OCI-LY1 (cell line): ENCODE results near the gene EPB41L4A.

Source experiments
- H2AFZ ChIP-seq: fragments of 200-600 bp; sonication (generic), shearing (Covaris generic); 2 replicates; pipeline ENCODE4 v1.6.0; 2014; ENCODE audit warnings: antibody characterized with exemption, mild to moderate bottlenecking, low read length
- H3F3A ChIP-seq: fragments of 200-600 bp; sonication (generic), shearing (Covaris generic); 2 replicates; pipeline ENCODE4 v1.6.0; 2014; ENCODE audit warnings: mild to moderate bottlenecking, antibody characterized with exemption, low read length, moderate library complexity; ENCODE audit not compliant: insufficient read depth
- H3K27ac ChIP-seq: fragments of 200-600 bp; sonication (generic); 2 replicates; pipeline ENCODE4 v1.5.1; 2014; ENCODE audit warnings: low read length, mixed run types, mild to moderate bottlenecking, low read depth; ENCODE audit not compliant: poor library complexity, severe bottlenecking
- H3K27me3 ChIP-seq: fragments of 200-600 bp; sonication (generic); 2 replicates; pipeline ENCODE4 v1.6.0; 2014; ENCODE audit warnings: antibody characterized with exemption, mild to moderate bottlenecking, low read length, moderate library complexity; ENCODE audit not compliant: insufficient read depth
- H3K36me3 ChIP-seq: fragments of 200-600 bp; sonication (generic); 2 replicates; pipeline ENCODE4 v1.6.1; 2014; ENCODE audit warnings: mild to moderate bottlenecking, antibody characterized with exemption, low read length, moderate library complexity, mixed read lengths; ENCODE audit not compliant: insufficient read depth
- H3K4me1 ChIP-seq: fragments of 200-600 bp; sonication (generic); 2 replicates; pipeline ENCODE4 v1.5.1; 2014; ENCODE audit warnings: mild to moderate bottlenecking, low read length, moderate library complexity; ENCODE audit not compliant: insufficient read depth, severe bottlenecking
- H3K4me2 ChIP-seq: fragments of 200-600 bp; sonication (generic), shearing (Covaris generic); 2 replicates; pipeline ENCODE4 v1.6.1; 2014; ENCODE audit warnings: low read length
- H3K4me3 ChIP-seq: fragments of 200-600 bp; sonication (generic); 2 replicates; pipeline ENCODE4 v1.5.1; 2014; ENCODE audit warnings: low read length, low read depth, mild to moderate bottlenecking, mixed read lengths; ENCODE audit not compliant: poor library complexity, severe bottlenecking
- H3K79me2 ChIP-seq: fragments of 200-600 bp; shearing (Covaris generic); 2 replicates; pipeline ENCODE4 v1.6.1; 2016; ENCODE audit warnings: mixed run types, low read length, mixed read lengths; ENCODE audit not compliant: insufficient read depth
- H3K9ac ChIP-seq: fragments of 200-600 bp; sonication (generic), shearing (Covaris generic); 2 replicates; pipeline ENCODE4 v1.6.1; 2014; ENCODE audit warnings: mild to moderate bottlenecking, low read length, mixed read lengths
- H3K9me2 ChIP-seq: fragments of 200-600 bp; sonication (generic), shearing (Covaris generic); 2 replicates; pipeline ENCODE4 v1.6.1; 2014; ENCODE audit warnings: low read depth, mild to moderate bottlenecking, low read length, mixed read lengths
- H3K9me3 ChIP-seq: fragments of 200-600 bp; shearing (Covaris generic); 2 replicates; pipeline ENCODE4 v1.6.1; 2014; ENCODE audit warnings: low read length, mixed read lengths
- H4K20me1 ChIP-seq: fragments of 200-600 bp; sonication (generic), shearing (Covaris generic); 2 replicates; pipeline ENCODE4 v1.6.0; 2016; ENCODE audit warnings: mild to moderate bottlenecking, low read length; ENCODE audit not compliant: insufficient read depth
- EZH2 ChIP-seq: fragments of 200-600 bp; sonication (generic), shearing (Covaris generic); IDR thresholded peaks from 2 replicates; pipeline ENCODE4 v1.8.0; 2017; ENCODE audit warnings: borderline replicate concordance, mixed run types, mild to moderate bottlenecking, antibody characterized with exemption, low read length, moderate library complexity, mixed read lengths
- TF ChIP-seq, protein P1 (sequence below): fragments of 200-600 bp; sonication (generic), shearing (Covaris generic); IDR thresholded peaks from 2 replicates; pipeline ENCODE4 v1.5.1; 2017; ENCODE audit warnings: mild to moderate bottlenecking, antibody characterized with exemption, low read length, moderate library complexity, mixed read lengths

EPB41L4A gene

DNA sequence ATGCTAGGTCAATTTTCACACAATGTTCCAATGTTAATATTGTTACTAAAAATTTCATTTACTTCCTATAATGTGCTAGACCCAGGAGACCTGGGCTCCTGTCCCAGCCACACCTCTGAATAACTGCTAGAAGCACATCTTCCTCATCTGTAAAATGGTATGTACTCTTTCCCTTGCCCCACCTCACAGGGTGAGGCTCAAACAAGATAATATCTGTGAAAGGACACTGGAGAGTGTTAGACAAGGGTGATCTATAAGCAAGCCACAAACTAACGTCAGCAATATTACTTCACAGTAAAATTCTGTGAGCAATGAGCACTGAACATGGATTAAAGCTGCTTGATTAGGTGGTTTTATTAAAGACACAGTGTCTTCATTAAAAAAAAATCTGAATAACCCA lies 186.4 kb downstream of the EPB41L4A start:
- H3K9ac ChIP-seq: no peak overlapping the region
- no peaks in the 10 kb centered on the region for H4K20me1 ChIP-seq
- H3K4me2 ChIP-seq: no peak overlapping the region
- no peaks in the 10 kb centered on the region for H3K9me3 ChIP-seq
- no peaks in the 10 kb centered on the region for H3K27me3 ChIP-seq
- H3K4me1 ChIP-seq: no peaks in the 10 kb centered on the region
- H3K36me3 ChIP-seq: no peaks in the 10 kb centered on the region
- H3F3A ChIP-seq: no peaks in the 10 kb centered on the region
- H3K27ac ChIP-seq: no peak overlapping the region
- no peak overlapping the region for H2AFZ ChIP-seq
- H3K4me3 ChIP-seq: no peak overlapping the region
- TF ChIP-seq, protein P1, sequence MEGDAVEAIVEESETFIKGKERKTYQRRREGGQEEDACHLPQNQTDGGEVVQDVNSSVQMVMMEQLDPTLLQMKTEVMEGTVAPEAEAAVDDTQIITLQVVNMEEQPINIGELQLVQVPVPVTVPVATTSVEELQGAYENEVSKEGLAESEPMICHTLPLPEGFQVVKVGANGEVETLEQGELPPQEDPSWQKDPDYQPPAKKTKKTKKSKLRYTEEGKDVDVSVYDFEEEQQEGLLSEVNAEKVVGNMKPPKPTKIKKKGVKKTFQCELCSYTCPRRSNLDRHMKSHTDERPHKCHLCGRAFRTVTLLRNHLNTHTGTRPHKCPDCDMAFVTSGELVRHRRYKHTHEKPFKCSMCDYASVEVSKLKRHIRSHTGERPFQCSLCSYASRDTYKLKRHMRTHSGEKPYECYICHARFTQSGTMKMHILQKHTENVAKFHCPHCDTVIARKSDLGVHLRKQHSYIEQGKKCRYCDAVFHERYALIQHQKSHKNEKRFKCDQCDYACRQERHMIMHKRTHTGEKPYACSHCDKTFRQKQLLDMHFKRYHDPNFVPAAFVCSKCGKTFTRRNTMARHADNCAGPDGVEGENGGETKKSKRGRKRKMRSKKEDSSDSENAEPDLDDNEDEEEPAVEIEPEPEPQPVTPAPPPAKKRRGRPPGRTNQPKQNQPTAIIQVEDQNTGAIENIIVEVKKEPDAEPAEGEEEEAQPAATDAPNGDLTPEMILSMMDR: no peak
- no peak for TF ChIP-seq EZH2
- H3K79me2 ChIP-seq: no peaks in the 10 kb centered on the region
- H3K9me2 ChIP-seq: no peaks in the 10 kb centered on the region

DNA sequence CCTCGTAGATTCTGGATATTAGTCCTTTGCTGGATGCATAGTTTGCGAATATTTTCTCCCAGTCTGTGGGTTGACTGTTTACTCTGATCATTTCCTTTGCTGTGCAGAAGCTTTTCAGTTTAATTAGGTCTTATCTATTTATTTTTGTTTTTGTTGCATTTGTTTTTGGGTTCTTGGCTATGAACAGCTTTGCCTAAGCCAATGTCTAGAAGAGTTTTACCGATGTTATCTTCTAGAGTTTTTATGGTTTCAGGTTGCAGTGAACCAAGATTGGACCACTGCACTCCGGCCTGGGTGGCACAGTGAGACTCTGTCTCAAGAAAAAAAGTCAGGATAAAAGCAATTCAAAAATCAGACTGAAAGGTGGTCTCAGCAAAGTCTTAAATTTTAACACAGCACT lies 188.5 kb downstream of the EPB41L4A start:
- no peaks in the 10 kb centered on the region for H3K27me3 ChIP-seq
- no peak overlapping the region for H3K27ac ChIP-seq
- H3K79me2 ChIP-seq: no peaks in the 10 kb centered on the region
- H3K4me2 ChIP-seq: no peak overlapping the region
- no peak for TF ChIP-seq EZH2
- H3K9me2 ChIP-seq: no peaks in the 10 kb centered on the region
- H3K9me3 ChIP-seq: no peaks in the 10 kb centered on the region
- no peak overlapping the region for H3K9ac ChIP-seq
- H3K4me3 ChIP-seq: no peak overlapping the region
- H3F3A ChIP-seq: no peaks in the 10 kb centered on the region
- no peaks in the 10 kb centered on the region for H3K4me1 ChIP-seq
- H4K20me1 ChIP-seq: no peaks in the 10 kb centered on the region
- H3K36me3 ChIP-seq: no peaks in the 10 kb centered on the region
- H2AFZ ChIP-seq: no peak overlapping the region

DNA sequence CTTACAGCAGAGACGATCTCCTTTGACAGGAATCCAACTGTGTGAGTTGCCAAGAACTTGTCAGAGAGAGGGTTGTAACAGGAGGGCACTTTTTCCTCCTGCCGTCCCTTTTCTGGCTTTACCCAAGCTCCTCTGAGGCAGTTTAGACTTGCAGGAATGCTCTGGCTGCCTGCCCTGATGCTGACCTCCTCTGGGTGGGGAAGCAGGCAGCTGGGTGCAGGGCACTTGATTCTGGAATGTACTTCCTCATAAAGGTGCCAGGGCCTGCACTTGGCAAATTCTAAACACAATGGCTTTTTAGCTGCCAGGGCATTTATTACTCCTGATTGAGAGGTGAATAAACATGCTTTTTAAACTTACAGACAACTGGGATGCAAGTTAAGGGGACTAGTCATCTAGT lies 190.4 kb downstream of the EPB41L4A start:
- no peaks in the 10 kb centered on the region for H3F3A ChIP-seq
- no peak overlapping the region for H3K9ac ChIP-seq
- no peaks in the 10 kb centered on the region for H3K36me3 ChIP-seq
- no peak for TF ChIP-seq EZH2
- TF ChIP-seq, protein P1: no peak
- H3K9me2 ChIP-seq: no peaks in the 10 kb centered on the region
- H2AFZ ChIP-seq: no peak overlapping the region
- H3K4me3 ChIP-seq: no peak overlapping the region
- no peaks in the 10 kb centered on the region for H3K9me3 ChIP-seq
- no peak overlapping the region for H3K27ac ChIP-seq
- no peak overlapping the region for H3K4me2 ChIP-seq
- H4K20me1 ChIP-seq: no peaks in the 10 kb centered on the region
- no peaks in the 10 kb centered on the region for H3K27me3 ChIP-seq
- H3K79me2 ChIP-seq: no peaks in the 10 kb centered on the region
- no peaks in the 10 kb centered on the region for H3K4me1 ChIP-seq

DNA sequence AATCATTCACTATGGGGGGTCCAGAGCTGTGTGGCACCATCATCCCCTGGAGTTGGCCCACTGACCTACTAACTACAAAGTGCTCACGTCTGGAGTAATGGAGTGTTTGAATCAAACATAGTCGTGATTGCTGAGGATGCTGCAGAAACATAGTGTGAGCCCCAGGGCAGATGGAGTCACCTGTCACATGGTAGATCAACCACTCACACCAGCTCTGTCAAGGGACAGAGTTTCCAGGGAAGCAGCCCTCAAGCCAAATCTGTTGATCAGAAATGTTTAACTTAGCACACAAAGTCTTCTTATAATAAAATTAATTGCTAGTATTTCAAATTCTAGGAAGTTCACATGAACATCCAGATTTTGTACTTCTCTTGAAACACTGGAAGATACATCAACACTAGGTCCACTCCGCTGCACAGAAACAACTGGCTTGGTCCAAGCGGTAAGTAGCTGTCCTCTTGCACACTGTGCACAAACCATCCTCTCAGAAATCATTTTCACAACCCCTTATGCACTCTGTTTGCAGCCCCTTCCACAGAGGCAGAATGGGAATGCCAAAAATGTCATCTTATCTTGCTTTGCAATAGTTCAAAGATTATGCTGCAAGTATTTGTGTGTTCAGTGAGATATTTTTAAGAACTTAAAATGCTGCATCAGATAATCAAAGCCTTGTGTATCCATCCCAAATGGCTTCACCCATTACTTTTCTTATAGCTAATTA lies 191.0 kb downstream of the EPB41L4A start:
- Histone ChIP-seq H3K36me3 (no peaks in the 10 kb centered on the region), H3K27me3 (no peaks in the 10 kb centered on the region), H4K20me1 (no peaks in the 10 kb centered on the region), H3K9me3 (no peaks in the 10 kb centered on the region), H3K9ac (no peak overlapping the region), H3K79me2 (no peaks in the 10 kb centered on the region), H2AFZ (no peak overlapping the region), H3K9me2 (no peaks in the 10 kb centered on the region), H3K27ac (no peak overlapping the region), H3K4me1 (no peaks in the 10 kb centered on the region), H3K4me3 (no peak overlapping the region), H3F3A (no peaks in the 10 kb centered on the region), H3K4me2 (no peak overlapping the region)
- TF ChIP-seq, protein P1: no peak
- TF ChIP-seq EZH2: no peak
